Muscle of leg (tissue), 11 donors: Measurements from ENCODE around the gene TMEM63A. TPM values are rescaled to one million over a fixed set of nuclear protein-coding genes. Genes with fewer than 3 reads are reported as not detected.
A peak's percentile ranks its signal among the peaks of the same experiment; 100 is the strongest.
"Not testable (repeated sequence)": the region's sequence is repeated elsewhere in the genome, so short reads cannot be mapped to it uniquely, and the experiment has no call there.

ENCODE experiments used
- DNase-seq: peaks from one replicate; pipeline ENCODE4 v3.0.0; 2013
- H3K27ac ChIP-seq: one replicate; pipeline ENCODE4 v1.5.1; 2013; ENCODE audit warnings: mild to moderate bottlenecking, low read length, control low read depth
- H3K27me3 ChIP-seq: one replicate; pipeline ENCODE4 v1.6.1; 2013; ENCODE audit warnings: low read length; ENCODE audit not compliant: control insufficient read depth, insufficient read depth
- H3K36me3 ChIP-seq: one replicate; pipeline ENCODE4 v1.6.1; 2013; ENCODE audit warnings: low read length; ENCODE audit not compliant: control insufficient read depth, insufficient read depth
- H3K4me1 ChIP-seq: one replicate; pipeline ENCODE4 v1.6.1; 2013; ENCODE audit warnings: low read length; ENCODE audit not compliant: control insufficient read depth, insufficient read depth
- H3K4me3 ChIP-seq: one replicate; pipeline ENCODE4 v1.5.1; 2013; ENCODE audit warnings: low read length, control low read depth
- H3K9me3 ChIP-seq: replicated peaks from 2 replicates; pipeline ENCODE4 v1.6.1; 2013; ENCODE audit warnings: low read depth, low read length; ENCODE audit not compliant: control insufficient read depth
- WGBS: methylation state at CpG from one replicate; pipeline ENCODE4 v1.1.5; 2013; ENCODE audit warnings: missing lambda C conversion rate; ENCODE audit not compliant: insufficient coverage; 5-methylcytosine and 5-hydroxymethylcytosine counted together
- polyA plus RNA-seq, 8 donors: library from polyadenylated mRNA; unstranded; fragments of 120-200 nt; gene quantifications; one replicate each; pipeline versions ENCODE4 v1.2.1 to v1.2.3, GENCODE V29; 2013; ENCODE audit warnings: inconsistent platforms in 1 of 8, low replicate concordance in 1 of 8; ENCODE audit not compliant: insufficient read length in 8 of 8, insufficient read depth in 1 of 8
- total RNA-seq: library from RNA; stranded (reverse); fragments of 120-200 nt; gene quantifications from one replicate; pipeline ENCODE4 v1.2.4, GENCODE V29; 2013

Gene TMEM63A
- total and polyA plus RNA-seq, 9 donors, result 14.3 to 31.9 (median 21.3) TPM

GRCh38 chr1:225812488-225813213 lies 69.5 kb downstream of the TMEM63A start:
- peaks cover 64% of the 10 kb centered on the region for H3K4me1 ChIP-seq

GRCh38 chr1:225811622-225812487 lies 70.3 kb downstream of the TMEM63A start:
- Histone ChIP-seq H3K36me3 (peaks cover 4% of the 10 kb centered on the region), H3K27me3 (no peaks in the 10 kb centered on the region), H3K9me3 (no peaks in the 10 kb centered on the region), H3K4me3 (peak overlapping the region; percentile 70), H3K4me1 (peaks cover 56% of the 10 kb centered on the region), H3K27ac (peak overlapping the region; percentile 69)
- peak; percentile 49 for DNase-seq
- 77% methylated on average over 3 of the region's 10 CpGs for WGBS

More at GRCh38 chr1:225812488-225813213, 69.5 kb downstream of the TMEM63A start:
- WGBS, result 36% methylated on average over 4 of the region's 8 CpGs
- H3K4me3 ChIP-seq, result no peak overlapping the region
- DNase-seq, result peak; percentile 30
- peaks cover 4% of the 10 kb centered on the region for H3K36me3 ChIP-seq
- no peaks in the 10 kb centered on the region for H3K9me3 ChIP-seq
- H3K27ac ChIP-seq, result peak overlapping the region; percentile 42
- H3K27me3 ChIP-seq, result no peaks in the 10 kb centered on the region

- H3K27me3 ChIP-seq, H3K36me3 ChIP-seq, H3K9me3 ChIP-seq: not testable (repeated sequence)
- WGBS, result 4% methylated on average over 19 of the region's 29 CpGs
- Histone ChIP-seq H3K4me1 (peaks cover 48% of the 10 kb centered on the region), H3K27ac (peak overlapping the region; percentile 69), H3K4me3 (peak overlapping the region; percentile 70)
- peak; percentile 74 for DNase-seq
These were observed 71.3 kb downstream of the TMEM63A start for GRCh38 chr1:225810579-225811538.

- under 1% methylated on average over 80 of the region's 80 CpGs for WGBS
- Histone ChIP-seq H3K4me1 (peaks cover 43% of the 10 kb centered on the region), H3K9me3 (no peaks in the 10 kb centered on the region), H3K4me3 (peak within 1 kb of the TSS; percentile 70), H3K27ac (peak within 1 kb of the TSS; percentile 69), H3K36me3 (peaks cover 4% of the 10 kb centered on the region), H3K27me3 (no peaks in the 10 kb centered on the region)
- peak; percentile 96 for DNase-seq
These were observed 72.2 kb downstream of the TMEM63A start, which contains the start of gene EPHX1 for GRCh38 chr1:225809842-225810578. EPHX1 (plus strand) TSS chr1:225810124; CDS start chr1:225828730, 18,606 bp downstream.

- no peaks in the 10 kb centered on the region for H3K36me3 ChIP-seq
- H3K4me3 ChIP-seq, result no peak overlapping the region
- DNase-seq, result no peak
- H3K27ac ChIP-seq, result no peak overlapping the region
- H3K27me3 ChIP-seq, result no peaks in the 10 kb centered on the region
- H3K4me1 ChIP-seq, result peaks cover 25% of the 10 kb centered on the region
- H3K9me3 ChIP-seq, result no peaks in the 10 kb centered on the region
- 83% methylated on average over 3 of the region's 5 CpGs for WGBS
These were observed 74.0 kb downstream of the TMEM63A start for GRCh38 chr1:225808136-225808535.

GRCh38 chr1:225806736-225807135 lies 75.4 kb downstream of the TMEM63A start:
- DNase-seq, H3K9me3 ChIP-seq, H3K27ac ChIP-seq, H3K36me3 ChIP-seq, H3K27me3 ChIP-seq, H3K4me3 ChIP-seq: not testable (repeated sequence)
- WGBS, result no CpG with 5 or more reads among the region's 3 CpGs
- H3K4me1 ChIP-seq, result peaks cover 11% of the 10 kb centered on the region

- H3K4me3 ChIP-seq, result no peak overlapping the region
- no peaks in the 10 kb centered on the region for H3K27me3 ChIP-seq
- H3K36me3 ChIP-seq, result no peaks in the 10 kb centered on the region
- no CpG with 5 or more reads among the region's 1 CpG for WGBS
- H3K9me3 ChIP-seq, result no peaks in the 10 kb centered on the region
- no peak for DNase-seq
- H3K4me1 ChIP-seq, result peaks cover 6% of the 10 kb centered on the region
- H3K27ac ChIP-seq, result no peak overlapping the region
These were observed 75.9 kb downstream of the TMEM63A start for GRCh38 chr1:225806249-225806648.

- H3K27me3 ChIP-seq, H3K36me3 ChIP-seq, H3K4me3 ChIP-seq, H3K4me1 ChIP-seq, DNase-seq, H3K9me3 ChIP-seq, H3K27ac ChIP-seq: not testable (repeated sequence)
- WGBS, result 86% methylated on average over 4 of the region's 7 CpGs
These were observed 81.0 kb downstream of the TMEM63A start for GRCh38 chr1:225801146-225801545.

GRCh38 chr1:225796097-225796496 lies 86.1 kb downstream of the TMEM63A start:
- not testable (repeated sequence) for H3K4me3 ChIP-seq, H3K4me1 ChIP-seq, H3K9me3 ChIP-seq, H3K27me3 ChIP-seq, H3K27ac ChIP-seq, DNase-seq
- WGBS, result 94% methylated on average over 9 of the region's 18 CpGs
- H3K36me3 ChIP-seq, result peaks cover 15% of the 10 kb centered on the region
